A172 (cell line): ENCODE measurements around the gene CYP4X1. TPM values are rescaled to one million over a fixed set of nuclear protein-coding genes. Genes with fewer than 3 reads are reported as not detected.
A peak's percentile ranks its signal among the peaks of the same experiment; 100 is the strongest.
"Not testable (repeated sequence)": the region's sequence is repeated elsewhere in the genome, so short reads cannot be mapped to it uniquely, and the experiment has no call there.

Experiments used
- DNase-seq: peaks from one replicate; pipeline ENCODE4 v3.0.0-alpha.2; 2015; ENCODE audit warnings: low spot score
- total RNA-seq: library from RNA; depleted of rRNA; stranded (reverse); fragments of >200 nt; shearing (Covaris generic); gene quantifications from 2 replicates; pipeline ENCODE4 v1.2.3, GENCODE V29; 2014; rRNA removed

CYP4X1 gene
- total RNA-seq, 1 experiment from 2014 or later, result 0.29 TPM

GRCh38 chr1:47069080-47069479 is 45.6 kb downstream of the CYP4X1 start:
- not testable (repeated sequence) for DNase-seq

GRCh38 chr1:47069509-47069908 is 46.0 kb downstream of the CYP4X1 start:
- not testable (repeated sequence) for DNase-seq

- peak; percentile 16 for DNase-seq
Observed at GRCh38 chr1:47089356-47089755, 65.9 kb downstream of the CYP4X1 start.

- not testable (repeated sequence) for DNase-seq
Observed at GRCh38 chr1:47091476-47091875, 68.0 kb downstream of the CYP4X1 start.

Other genes with a start within 250 kb of the CYP4X1 start
- gene CYP4B1, start 224.6 kb upstream of the CYP4X1 start, total RNA-seq, result not detected in 2 replicates
- not detected in 2 replicates for gene CYP4A11, start 82.2 kb upstream of the CYP4X1 start, total RNA-seq
- gene CYP4Z1, start 43.6 kb downstream of the CYP4X1 start, total RNA-seq, result not detected in 2 replicates
- gene CYP4A22, start 113.8 kb downstream of the CYP4X1 start, total RNA-seq, result not detected in 2 replicates
- 0.79 and 6.0 TPM in 2 replicates for gene PDZK1IP1, start 166.4 kb downstream of the CYP4X1 start, total RNA-seq
- gene TAL1, start 208.6 kb downstream of the CYP4X1 start, total RNA-seq, result not detected in 2 replicates